Inflammatory macrophage treated with lipopolysaccharide for 4 hours (primary cell): Measurements from ENCODE around the gene CNGA1.

Experiments used
- DNase-seq: peaks from one replicate; pipeline ENCODE4 v3.0.0-alpha.2; 2020

Gene CNGA1

GRCh38 chr4:48016141-48017107 is at the start of gene CNGA1, which contains the start of gene NIPAL1:
TSS of gene CNGA1 (minus strand) at chr4:48016681. CDS start at chr4:47952689, 63,992 bp downstream.
TSS of gene NIPAL1 (plus strand) at chr4:48016772. CDS start at chr4:48016840, 68 bp downstream.
- DNase-seq: peak; percentile 48

- no peak for DNase-seq
These were observed 49.1 kb upstream of the CNGA1 start for GRCh38 chr4:48065587-48066052.

- no peak for DNase-seq
These were observed 47.9 kb upstream of the CNGA1 start for GRCh38 chr4:48064349-48064748.

- no peak for DNase-seq
These were observed 42.4 kb upstream of the CNGA1 start for GRCh38 chr4:48058617-48059530.

- no peak for DNase-seq
These were observed 34.6 kb upstream of the CNGA1 start for GRCh38 chr4:48051078-48051477.

GRCh38 chr4:48049483-48049882 is 33.0 kb upstream of the CNGA1 start:
- DNase-seq: no peak

- no peak for DNase-seq
These were observed 31.4 kb upstream of the CNGA1 start for GRCh38 chr4:48047896-48048295.

GRCh38 chr4:48047421-48047844 is 31.0 kb upstream of the CNGA1 start:
- peak; percentile 46 for DNase-seq

- DNase-seq: no peak
These were observed 29.6 kb upstream of the CNGA1 start for GRCh38 chr4:48046059-48046458.

GRCh38 chr4:48044298-48044697 is 27.8 kb upstream of the CNGA1 start:
- DNase-seq: no peak

GRCh38 chr4:48043504-48043903 is 27.0 kb upstream of the CNGA1 start:
- DNase-seq: no peak

GRCh38 chr4:48042979-48043461 is 26.5 kb upstream of the CNGA1 start:
- no peak for DNase-seq

- no peak for DNase-seq
These were observed 25.2 kb upstream of the CNGA1 start for GRCh38 chr4:48041535-48042137.

GRCh38 chr4:48039561-48039960 is 23.1 kb upstream of the CNGA1 start:
- DNase-seq: no peak

GRCh38 chr4:48038666-48039065 is 22.2 kb upstream of the CNGA1 start:
- no peak for DNase-seq

- no peak for DNase-seq
These were observed 20.6 kb upstream of the CNGA1 start for GRCh38 chr4:48037117-48037462.

GRCh38 chr4:48035952-48036351 is 19.5 kb upstream of the CNGA1 start:
- no peak for DNase-seq

GRCh38 chr4:48033825-48034413 is 17.4 kb upstream of the CNGA1 start:
- peak; percentile 47 for DNase-seq

- no peak for DNase-seq
These were observed 16.9 kb upstream of the CNGA1 start for GRCh38 chr4:48033412-48033811.

- DNase-seq: no peak
These were observed 16.2 kb upstream of the CNGA1 start for GRCh38 chr4:48032721-48033120.

- DNase-seq: no peak
These were observed 15.5 kb upstream of the CNGA1 start for GRCh38 chr4:48031802-48032525.

GRCh38 chr4:48030470-48030869 is 14.0 kb upstream of the CNGA1 start:
- DNase-seq: no peak
